ENCODE measurements around the gene ERVW-1. TPM values are rescaled to one million over a fixed set of nuclear protein-coding genes. Genes with fewer than 3 reads are reported as not detected.

The ERVW-1 gene
- total and polyA plus RNA-seq, 12 donors, result 0.06 TPM; not detected in 11

DNA sequence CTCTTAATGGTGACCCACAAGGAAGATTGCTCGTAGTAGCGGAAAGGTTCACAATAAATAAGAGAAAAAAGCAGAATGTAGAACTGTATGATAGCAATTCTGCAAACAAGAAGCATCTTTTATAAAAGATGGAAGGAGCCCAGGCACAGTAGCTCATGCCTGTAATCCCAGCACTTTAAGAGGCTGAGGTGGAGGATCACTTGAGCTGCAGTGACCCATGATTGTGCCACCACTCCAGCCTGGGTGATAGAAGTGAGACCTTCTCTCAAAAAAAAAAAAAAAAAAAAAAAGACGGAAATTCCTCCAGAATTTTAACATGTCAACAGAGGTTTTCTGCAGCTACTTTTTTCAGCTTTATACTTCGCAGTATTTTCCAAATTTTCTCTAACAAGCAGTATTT is 17.2 kb downstream of the ERVW-1 start:
- intact Hi-C loops (cut with DNase I), result no loop called here
- Histone ChIP-seq H3K27ac (no peak overlapping the region), H3K9me3 (replicated peaks in 1 of 3) (no peaks in the 10 kb centered on the region), H3K4me3 (no peak overlapping the region), H3K27me3 (no peaks in the 10 kb centered on the region), H3K36me3 (replicated peaks in 1 of 2) (peaks cover 0 to 23% of the 10 kb centered on the region in 2 donors), H3K4me1 (replicated peaks in 1 of 2) (no peaks in the 10 kb centered on the region)
- WGBS, 4 donors, result 83 to 92% (median 89%) methylated on average over 4 of the region's 4 CpGs
- DNase-seq, result no peak
- TF ChIP-seq POLR2A (IDR thresholded peaks at IDR 0.05), result no peak
- TF ChIP-seq, protein P1, sequence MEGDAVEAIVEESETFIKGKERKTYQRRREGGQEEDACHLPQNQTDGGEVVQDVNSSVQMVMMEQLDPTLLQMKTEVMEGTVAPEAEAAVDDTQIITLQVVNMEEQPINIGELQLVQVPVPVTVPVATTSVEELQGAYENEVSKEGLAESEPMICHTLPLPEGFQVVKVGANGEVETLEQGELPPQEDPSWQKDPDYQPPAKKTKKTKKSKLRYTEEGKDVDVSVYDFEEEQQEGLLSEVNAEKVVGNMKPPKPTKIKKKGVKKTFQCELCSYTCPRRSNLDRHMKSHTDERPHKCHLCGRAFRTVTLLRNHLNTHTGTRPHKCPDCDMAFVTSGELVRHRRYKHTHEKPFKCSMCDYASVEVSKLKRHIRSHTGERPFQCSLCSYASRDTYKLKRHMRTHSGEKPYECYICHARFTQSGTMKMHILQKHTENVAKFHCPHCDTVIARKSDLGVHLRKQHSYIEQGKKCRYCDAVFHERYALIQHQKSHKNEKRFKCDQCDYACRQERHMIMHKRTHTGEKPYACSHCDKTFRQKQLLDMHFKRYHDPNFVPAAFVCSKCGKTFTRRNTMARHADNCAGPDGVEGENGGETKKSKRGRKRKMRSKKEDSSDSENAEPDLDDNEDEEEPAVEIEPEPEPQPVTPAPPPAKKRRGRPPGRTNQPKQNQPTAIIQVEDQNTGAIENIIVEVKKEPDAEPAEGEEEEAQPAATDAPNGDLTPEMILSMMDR (IDR thresholded peaks at IDR 0.05), result no peak

DNA sequence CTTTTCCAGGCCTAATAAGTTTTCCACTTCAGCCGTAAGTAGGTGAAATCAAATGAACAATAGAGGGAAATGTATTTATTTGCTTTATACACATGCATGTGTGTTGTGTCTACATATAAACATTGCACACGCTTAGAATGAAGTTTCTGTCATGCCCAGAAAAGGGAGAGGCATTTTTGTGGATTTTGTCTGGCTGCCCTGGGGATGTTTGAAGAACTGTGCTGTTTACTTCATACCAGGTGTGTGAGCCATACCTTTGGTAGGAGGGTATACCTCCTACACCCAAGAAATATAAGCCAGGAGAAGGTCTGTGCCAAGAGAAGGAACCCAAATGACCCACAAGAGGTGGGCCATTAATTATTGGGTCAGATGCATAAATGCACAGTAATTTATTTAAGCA is 17.6 kb downstream of the ERVW-1 start:
- 82 to 92% (median 89%) methylated on average over 2 of the region's 2 CpGs for WGBS, 4 donors
- H3K36me3 ChIP-seq (replicated peaks in 1 of 2), result peaks cover 0 to 27% of the 10 kb centered on the region in 2 donors
- no peak for TF ChIP-seq POLR2A (IDR thresholded peaks at IDR 0.05)
- TF ChIP-seq, protein P1 (IDR thresholded peaks at IDR 0.05), result no peak

DNA sequence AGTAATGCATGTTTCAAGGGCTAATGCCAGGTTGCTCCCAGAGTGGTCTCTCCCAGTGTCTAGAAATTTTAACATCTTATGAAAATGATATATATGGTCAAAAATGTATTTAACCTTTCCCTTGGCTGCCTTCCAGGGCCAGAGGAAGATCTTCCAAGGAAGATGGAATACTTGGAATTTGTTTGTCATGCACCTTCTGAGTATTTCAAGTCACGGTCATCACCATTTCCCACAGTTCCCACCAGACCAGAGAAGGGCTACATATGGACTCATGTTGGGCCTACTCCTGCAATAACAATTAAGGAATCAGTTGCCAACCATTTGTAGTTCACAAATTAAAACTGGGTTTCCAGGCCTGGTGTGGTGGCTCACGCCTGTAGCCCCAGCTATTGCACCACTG is 21.5 kb downstream of the ERVW-1 start:
- Histone ChIP-seq H3K27ac (no peak overlapping the region), H3K27me3 (no peaks in the 10 kb centered on the region), H3K4me3 (no peak overlapping the region), H3K36me3 (replicated peaks in 1 of 2) (peaks cover 0 to 65% of the 10 kb centered on the region in 2 donors), H3K9me3 (replicated peaks in 1 of 3) (no peaks in the 10 kb centered on the region), H3K4me1 (replicated peaks in 1 of 2) (no peaks in the 10 kb centered on the region)
- intact Hi-C loops (cut with DNase I), result no loop called here
- 86 to 100% (median 90%) methylated on average over 2 of the region's 2 CpGs for WGBS, 4 donors
- DNase-seq, result no peak
- no peak for TF ChIP-seq POLR2A (IDR thresholded peaks at IDR 0.05)
- TF ChIP-seq, protein P1 (IDR thresholded peaks at IDR 0.05), result no peak

More for the DNA sequence above, 17.6 kb downstream of the ERVW-1 start:
- Histone ChIP-seq H3K27ac (no peak overlapping the region), H3K27me3 (no peaks in the 10 kb centered on the region), H3K4me1 (replicated peaks in 1 of 2) (no peaks in the 10 kb centered on the region), H3K4me3 (no peak overlapping the region), H3K9me3 (replicated peaks in 1 of 3) (no peaks in the 10 kb centered on the region)
- DNase-seq, result no peak
- intact Hi-C loops (cut with DNase I), result no loop called here

DNA sequence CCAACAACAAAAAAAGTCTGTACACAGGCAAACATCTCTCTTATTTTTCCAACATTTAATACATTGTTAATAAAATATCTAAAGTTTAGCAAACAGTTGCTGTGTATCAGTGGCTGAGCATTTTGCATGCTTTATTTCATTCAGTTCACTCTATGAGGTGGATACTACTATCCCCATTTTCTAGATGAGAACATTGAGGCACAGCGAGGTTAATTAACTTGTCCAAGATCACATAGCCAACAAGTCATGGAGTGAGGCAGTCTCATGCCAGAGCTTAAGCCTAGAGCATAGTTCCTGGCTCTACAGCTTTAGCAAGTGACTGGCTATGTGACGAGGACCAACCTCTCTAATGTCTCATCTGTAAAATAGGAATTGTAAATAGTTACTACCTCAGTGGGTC is 26.1 kb downstream of the ERVW-1 start:
- H3K9me3 ChIP-seq (replicated peaks in 1 of 3), result no peaks in the 10 kb centered on the region
- 93 to 98% (median 96%) methylated on average over 2 of the region's 2 CpGs for WGBS, 4 donors
- DNase-seq, result no peak
- no peak overlapping the region for H3K27ac ChIP-seq
- H3K4me3 ChIP-seq, result no peak overlapping the region
- H3K27me3 ChIP-seq, result no peaks in the 10 kb centered on the region
- intact Hi-C loops (cut with DNase I), result no loop called here
- peaks cover 0 to 72% of the 10 kb centered on the region in 2 donors for H3K36me3 ChIP-seq (replicated peaks in 1 of 2)
- peaks cover 0 to 11% of the 10 kb centered on the region in 2 donors for H3K4me1 ChIP-seq (replicated peaks in 1 of 2)
- TF ChIP-seq, protein P1 (IDR thresholded peaks at IDR 0.05), result no peak
- no peak for TF ChIP-seq POLR2A (IDR thresholded peaks at IDR 0.05)
